ENCODE data around the gene RIC1.

GRCh38 chr9:5762421-5762820, 133.5 kb downstream of the RIC1 start:
- TF ChIP-seq CTCF (conservative IDR thresholded peaks at IDR 0.05) (no peak), EZH2 (IDR thresholded peaks at IDR 0.05; ENCODE audit: low read depth) (no peak)
